Coronary artery (tissue), 2 donors: ENCODE measurements around the gene DNAAF1.

Source experiments
- DNase-seq: peaks from one replicate; pipeline ENCODE4 v3.0.0-alpha.2; 2017; ENCODE audit warnings: low spot score
- H3K27ac ChIP-seq, 2 donors: fragments of 200-600 bp; sonication (generic); one replicate each; pipeline ENCODE4 v1.5.1; 2016 to 2019
- H3K4me3 ChIP-seq: fragments of 200-600 bp; sonication (generic); 2 replicates; pipeline ENCODE4 v1.5.1; 2016; ENCODE audit warnings: mild to moderate bottlenecking, moderate library complexity
- TF ChIP-seq, protein P1 (sequence below): fragments of 200-600 bp; sonication (generic); IDR thresholded peaks from one replicate; pipeline ENCODE4 v1.5.1; 2019; ENCODE audit warnings: antibody characterized with exemption

The DNAAF1 gene

GRCh38 chr16:84161037-84161436, 15.9 kb downstream of the DNAAF1 start:
- no peak for DNase-seq
- TF ChIP-seq, protein P1, sequence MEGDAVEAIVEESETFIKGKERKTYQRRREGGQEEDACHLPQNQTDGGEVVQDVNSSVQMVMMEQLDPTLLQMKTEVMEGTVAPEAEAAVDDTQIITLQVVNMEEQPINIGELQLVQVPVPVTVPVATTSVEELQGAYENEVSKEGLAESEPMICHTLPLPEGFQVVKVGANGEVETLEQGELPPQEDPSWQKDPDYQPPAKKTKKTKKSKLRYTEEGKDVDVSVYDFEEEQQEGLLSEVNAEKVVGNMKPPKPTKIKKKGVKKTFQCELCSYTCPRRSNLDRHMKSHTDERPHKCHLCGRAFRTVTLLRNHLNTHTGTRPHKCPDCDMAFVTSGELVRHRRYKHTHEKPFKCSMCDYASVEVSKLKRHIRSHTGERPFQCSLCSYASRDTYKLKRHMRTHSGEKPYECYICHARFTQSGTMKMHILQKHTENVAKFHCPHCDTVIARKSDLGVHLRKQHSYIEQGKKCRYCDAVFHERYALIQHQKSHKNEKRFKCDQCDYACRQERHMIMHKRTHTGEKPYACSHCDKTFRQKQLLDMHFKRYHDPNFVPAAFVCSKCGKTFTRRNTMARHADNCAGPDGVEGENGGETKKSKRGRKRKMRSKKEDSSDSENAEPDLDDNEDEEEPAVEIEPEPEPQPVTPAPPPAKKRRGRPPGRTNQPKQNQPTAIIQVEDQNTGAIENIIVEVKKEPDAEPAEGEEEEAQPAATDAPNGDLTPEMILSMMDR = no peak
- Histone ChIP-seq H3K27ac (no peak overlapping the region), H3K4me3 (no peak overlapping the region)

DNA sequence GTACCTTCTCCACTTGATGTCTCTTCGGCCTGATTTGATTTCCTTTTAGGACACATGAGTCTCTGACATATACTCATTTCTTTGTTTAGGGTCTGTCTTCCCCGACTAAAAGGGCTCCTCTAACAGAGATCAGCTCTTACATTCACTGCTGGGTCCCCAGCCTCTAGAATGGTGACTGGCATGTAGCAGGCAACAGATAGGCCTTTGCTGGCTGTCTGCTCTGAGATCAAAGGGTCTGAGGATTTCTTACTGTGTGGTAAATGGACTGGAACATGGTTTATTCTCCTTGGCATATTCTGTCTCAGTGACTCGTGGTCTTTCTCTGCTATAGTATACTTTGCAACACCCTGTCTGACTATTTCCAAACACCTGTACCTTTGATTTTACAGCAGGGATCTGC, 16.7 kb downstream of the DNAAF1 start:
- Histone ChIP-seq H3K27ac (no peak overlapping the region), H3K4me3 (no peak overlapping the region)
- TF ChIP-seq, protein P1 = no peak
- DNase-seq = no peak

- H3K4me3 ChIP-seq = no peak overlapping the region
- H3K27ac ChIP-seq = no peak overlapping the region
- no peak for DNase-seq
- TF ChIP-seq, protein P1 = no peak
Measured at GRCh38 chr16:84165746-84166145, 20.6 kb downstream of the DNAAF1 start.

DNA sequence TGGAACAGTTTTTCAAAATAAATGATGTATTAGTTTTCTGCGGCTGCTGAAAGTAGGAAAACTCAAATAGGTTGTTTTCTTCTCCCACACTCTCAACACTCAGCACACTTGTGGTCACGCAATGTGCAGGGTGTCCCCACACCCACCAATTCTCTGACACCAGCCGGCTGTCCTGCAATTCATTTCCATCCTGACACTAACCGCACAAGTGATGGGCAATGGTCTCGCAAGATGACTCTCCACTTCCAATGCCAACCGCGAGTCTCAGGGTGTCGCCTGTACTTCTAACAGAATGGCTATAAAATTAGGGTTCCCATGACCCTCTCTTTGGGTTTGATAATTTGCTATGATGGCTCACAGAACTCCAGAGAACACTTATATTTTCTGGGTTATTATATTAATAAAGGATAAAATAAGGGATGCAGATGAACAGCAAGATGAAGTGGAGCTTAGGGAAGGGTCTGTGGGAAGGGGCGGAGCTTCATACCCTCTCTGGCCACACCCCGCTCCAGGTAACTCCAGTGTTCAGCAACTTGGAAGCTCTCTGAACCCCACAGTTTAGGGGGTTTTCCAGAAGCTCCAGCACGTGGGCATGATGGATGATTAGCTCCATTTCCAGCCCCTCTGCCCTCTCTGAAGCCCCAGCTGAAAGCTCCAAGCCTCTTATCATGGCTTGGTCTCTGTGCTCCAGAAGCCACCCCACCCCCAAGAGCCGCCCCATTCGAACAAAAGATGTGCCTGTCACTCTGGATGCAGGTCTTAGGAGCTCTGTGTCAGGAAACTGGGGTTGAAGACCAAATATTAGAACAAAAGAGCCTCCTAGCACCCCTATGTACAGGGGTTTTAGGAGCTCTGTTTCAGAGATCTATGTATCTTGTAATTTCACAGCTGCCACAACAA, 21.9 kb downstream of the DNAAF1 start:
- no peak for DNase-seq
- TF ChIP-seq, protein P1 = no peak
- no peak overlapping the region for H3K27ac ChIP-seq
- H3K4me3 ChIP-seq = no peak overlapping the region

GRCh38 chr16:84169765-84170310, 24.7 kb downstream of the DNAAF1 start:
- TF ChIP-seq, protein P1 = no peak
- Histone ChIP-seq H3K27ac (no peak overlapping the region), H3K4me3 (no peak overlapping the region)
- no peak for DNase-seq

DNA sequence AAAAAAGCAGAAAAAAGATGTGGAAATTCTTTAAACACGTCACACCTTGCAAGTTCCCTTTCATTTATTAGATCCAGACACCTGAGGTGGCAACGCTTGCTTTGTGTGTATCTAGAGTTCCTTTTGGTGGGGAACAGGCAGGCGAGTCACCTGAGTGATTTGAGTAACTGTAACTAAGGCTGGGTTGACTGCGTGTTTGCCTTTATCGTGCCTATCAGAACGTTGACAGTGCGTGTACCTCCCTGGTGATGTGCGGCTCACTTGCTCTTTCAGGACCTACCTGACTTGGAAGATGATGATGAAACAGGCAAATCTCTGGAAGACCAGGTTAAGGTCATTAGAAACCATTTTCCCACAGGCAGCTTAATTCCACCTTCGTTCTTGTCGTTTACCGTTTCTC, 29.3 kb downstream of the DNAAF1 start:
- H3K27ac ChIP-seq = no peak overlapping the region
- no peak for DNase-seq
- TF ChIP-seq, protein P1 = no peak
- H3K4me3 ChIP-seq = no peak overlapping the region
